Measurements from ENCODE around the gene STAT4. TPM values are rescaled to one million over a fixed set of nuclear protein-coding genes. Genes with fewer than 3 reads are reported as not detected.

STAT4 gene
- polyA plus RNA-seq, 1 experiment = 1.5 TPM

DNA sequence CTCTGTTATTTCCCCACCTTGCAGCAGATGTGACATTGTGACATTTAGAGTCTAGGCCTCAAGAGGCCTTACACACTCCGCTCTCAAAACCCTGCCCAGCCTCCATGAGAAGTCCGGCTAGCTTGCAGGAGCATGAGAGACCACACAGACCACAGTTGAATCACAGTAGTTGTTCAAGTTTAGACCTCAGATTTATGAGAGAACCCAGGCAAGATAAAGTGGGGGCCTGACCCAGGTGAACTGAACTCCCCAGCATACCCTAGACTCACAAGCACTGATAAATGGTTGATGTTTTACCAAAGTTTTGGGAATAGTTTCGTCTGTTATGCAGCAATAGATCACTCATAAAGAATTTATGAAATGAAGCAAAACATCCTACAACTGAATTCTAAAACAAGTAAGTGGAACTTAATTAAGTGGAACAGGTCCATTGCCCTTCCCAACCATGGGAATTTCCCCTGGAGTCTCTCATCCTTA lies 132.1 kb downstream of the STAT4 start:
- POLR2A ChIA-PET = no interaction called here
- no peak overlapping the region for H3K4me3 ChIP-seq (ENCODE audit: low read depth, low read length)

DNA sequence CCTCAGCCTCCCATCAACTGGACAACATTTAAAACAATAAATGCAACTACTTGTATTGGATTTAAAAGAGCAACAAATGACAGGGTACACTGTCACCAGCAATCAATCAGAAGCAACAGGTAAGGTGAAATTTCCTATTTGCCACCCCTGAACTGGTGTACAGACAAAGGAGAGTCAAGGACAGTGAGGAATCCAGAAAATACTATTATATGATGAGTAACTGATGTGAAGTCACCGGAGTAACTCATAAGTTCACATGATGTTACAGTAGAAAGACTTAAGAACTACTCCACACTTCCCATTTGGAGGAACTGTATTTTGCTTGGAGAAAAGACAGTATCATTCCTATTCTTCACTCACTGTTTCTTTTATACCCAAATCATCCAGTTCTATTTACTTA lies 132.7 kb downstream of the STAT4 start:
- H3K27me3 ChIP-seq (ENCODE audit: control insufficient read depth, insufficient read depth, low read length) = no peaks in the 10 kb centered on the region
- no peak overlapping the region for H3K4me3 ChIP-seq (ENCODE audit: low read depth, low read length)
- POLR2A ChIA-PET = no interaction called here
- CTCF ChIA-PET = no interaction called here
- no peaks in the 10 kb centered on the region for H3K36me3 ChIP-seq (ENCODE audit: control insufficient read depth, insufficient read depth, low read length)
- no peak for DNase-seq (ENCODE audit: low read depth)
- no peak for TF ChIP-seq CTCF (IDR thresholded peaks at IDR 0.05; ENCODE audit: insufficient read depth, low read depth, low read length)

More for the DNA sequence above, 132.1 kb downstream of the STAT4 start:
- CTCF ChIA-PET = no interaction called here
- H3K36me3 ChIP-seq (ENCODE audit: control insufficient read depth, insufficient read depth, low read length) = no peaks in the 10 kb centered on the region
- DNase-seq (ENCODE audit: low read depth) = no peak
- no peaks in the 10 kb centered on the region for H3K27me3 ChIP-seq (ENCODE audit: control insufficient read depth, insufficient read depth, low read length)
- no peak for TF ChIP-seq CTCF (IDR thresholded peaks at IDR 0.05; ENCODE audit: insufficient read depth, low read depth, low read length)

DNA sequence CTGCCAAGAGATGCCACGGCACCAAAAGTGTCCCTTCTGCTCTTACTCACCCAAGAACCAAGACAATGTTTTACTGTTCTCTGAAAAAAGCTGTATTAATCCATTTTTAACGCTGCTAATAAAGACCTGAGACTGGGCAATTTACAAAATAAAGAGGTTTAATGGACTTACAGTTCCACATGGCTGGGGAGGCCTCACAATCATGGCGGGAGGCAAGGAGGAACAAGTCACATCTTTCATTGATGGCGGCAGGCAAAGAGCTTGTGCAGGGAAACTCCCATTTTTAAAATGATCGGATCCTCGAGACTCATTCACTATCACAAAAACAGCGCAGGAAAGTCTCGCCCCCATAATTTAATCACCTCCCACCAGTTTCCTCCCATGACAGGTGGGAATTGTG lies 135.0 kb downstream of the STAT4 start:
- POLR2A ChIA-PET = no interaction called here
- H3K4me3 ChIP-seq (ENCODE audit: low read depth, low read length) = no peak overlapping the region
- no peaks in the 10 kb centered on the region for H3K27me3 ChIP-seq (ENCODE audit: control insufficient read depth, insufficient read depth, low read length)
- CTCF ChIA-PET = no interaction called here
- DNase-seq (ENCODE audit: low read depth) = no peak
- TF ChIP-seq CTCF (IDR thresholded peaks at IDR 0.05; ENCODE audit: insufficient read depth, low read depth, low read length) = no peak
- no peaks in the 10 kb centered on the region for H3K36me3 ChIP-seq (ENCODE audit: control insufficient read depth, insufficient read depth, low read length)

DNA sequence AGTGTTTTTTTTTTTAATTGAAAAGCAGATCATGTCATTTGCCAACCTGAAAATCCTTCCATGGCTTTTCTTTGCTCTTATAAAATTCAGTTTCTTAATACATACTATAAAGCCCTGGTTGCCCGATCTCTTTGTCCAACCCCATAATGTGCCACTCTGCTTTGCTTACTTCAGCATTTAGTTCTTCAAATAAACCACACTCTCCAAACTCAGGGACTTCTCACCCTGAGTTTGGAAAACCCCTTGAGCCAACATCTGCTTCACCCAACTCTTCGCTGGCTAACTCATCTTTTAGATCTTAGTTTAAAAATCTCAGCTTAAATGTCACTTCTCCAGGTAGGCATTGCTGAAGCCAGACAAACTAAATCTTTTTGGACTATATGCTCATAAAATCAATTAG lies 135.6 kb downstream of the STAT4 start:
- no peak for TF ChIP-seq CTCF (IDR thresholded peaks at IDR 0.05; ENCODE audit: insufficient read depth, low read depth, low read length)
- Histone ChIP-seq H3K27me3 (ENCODE audit: control insufficient read depth, insufficient read depth, low read length) (no peaks in the 10 kb centered on the region), H3K4me3 (ENCODE audit: low read depth, low read length) (no peak overlapping the region), H3K36me3 (ENCODE audit: control insufficient read depth, insufficient read depth, low read length) (no peaks in the 10 kb centered on the region)
- ChIA-PET POLR2A (no interaction called here), CTCF (interaction anchor here (1.2 to 1.5 kb wide), 2 partner anchors 8 to 140 kb away, joined by 5 to 7 read pairs; no protein-coding TSS in a partner anchor)
- DNase-seq (ENCODE audit: low read depth) = no peak

- no peaks in the 10 kb centered on the region for H3K36me3 ChIP-seq (ENCODE audit: control insufficient read depth, insufficient read depth, low read length)
- POLR2A ChIA-PET = no interaction called here
- CTCF ChIA-PET = interaction anchor here (1.2 to 1.5 kb wide), 2 partner anchors 9 to 141 kb away, joined by 5 to 7 read pairs; no protein-coding TSS in a partner anchor
Measured at GRCh38 chr2:191014653-191015020, 136.2 kb downstream of the STAT4 start.

More at GRCh38 chr2:191014653-191015020, 136.2 kb downstream of the STAT4 start:
- TF ChIP-seq CTCF (IDR thresholded peaks at IDR 0.05; ENCODE audit: insufficient read depth, low read depth, low read length) = no peak
- DNase-seq (ENCODE audit: low read depth) = no peak
- H3K27me3 ChIP-seq (ENCODE audit: control insufficient read depth, insufficient read depth, low read length) = no peaks in the 10 kb centered on the region
- H3K4me3 ChIP-seq (ENCODE audit: low read depth, low read length) = peak overlapping the region; percentile 62

All from BJ (cell line).